Mammary epithelial cell (primary cell): Measurements from ENCODE around the gene TRIM4.

Source experiments
- EZH2 ChIP-seq: IDR thresholded peaks from 2 replicates; pipeline ENCODE4 v1.6.1; 2012; ENCODE audit warnings: low read length, inconsistent platforms, borderline replicate concordance
- TF ChIP-seq, protein P1 (sequence below), 2 donors: IDR thresholded peaks in 1 of 2; conservative IDR thresholded peaks in 1 of 2; 2 replicates each; pipeline ENCODE4 v1.5.1; 2011 to 2012; ENCODE audit warnings: inconsistent platforms in 2 of 2, low read length in 2 of 2, mild to moderate bottlenecking in 2 of 2, control low read depth in 1 of 2, low read depth in 1 of 2; ENCODE audit not compliant: insufficient read depth in 1 of 2; ENCODE audit errors: extremely low read depth in 1 of 2

GRCh38 chr7:99842926-99843325, 76.4 kb downstream of the TRIM4 start:
- TF ChIP-seq, protein P1, sequence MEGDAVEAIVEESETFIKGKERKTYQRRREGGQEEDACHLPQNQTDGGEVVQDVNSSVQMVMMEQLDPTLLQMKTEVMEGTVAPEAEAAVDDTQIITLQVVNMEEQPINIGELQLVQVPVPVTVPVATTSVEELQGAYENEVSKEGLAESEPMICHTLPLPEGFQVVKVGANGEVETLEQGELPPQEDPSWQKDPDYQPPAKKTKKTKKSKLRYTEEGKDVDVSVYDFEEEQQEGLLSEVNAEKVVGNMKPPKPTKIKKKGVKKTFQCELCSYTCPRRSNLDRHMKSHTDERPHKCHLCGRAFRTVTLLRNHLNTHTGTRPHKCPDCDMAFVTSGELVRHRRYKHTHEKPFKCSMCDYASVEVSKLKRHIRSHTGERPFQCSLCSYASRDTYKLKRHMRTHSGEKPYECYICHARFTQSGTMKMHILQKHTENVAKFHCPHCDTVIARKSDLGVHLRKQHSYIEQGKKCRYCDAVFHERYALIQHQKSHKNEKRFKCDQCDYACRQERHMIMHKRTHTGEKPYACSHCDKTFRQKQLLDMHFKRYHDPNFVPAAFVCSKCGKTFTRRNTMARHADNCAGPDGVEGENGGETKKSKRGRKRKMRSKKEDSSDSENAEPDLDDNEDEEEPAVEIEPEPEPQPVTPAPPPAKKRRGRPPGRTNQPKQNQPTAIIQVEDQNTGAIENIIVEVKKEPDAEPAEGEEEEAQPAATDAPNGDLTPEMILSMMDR (conservative IDR thresholded peaks at IDR 0.05 in 1 of 2, IDR thresholded peaks at IDR 0.05 in 1 of 2; ENCODE audit: extremely low read depth in 1 of 2, insufficient read depth in 1 of 2, low read depth in 1 of 2, low read length in 2 of 2) = no peak
- no peak for TF ChIP-seq EZH2
